ENCODE results near the gene LCN1.

Gene LCN1

GRCh38 chr9:135520916-135521607 is at the start of gene LCN1:
Gene LCN1 (plus strand): TSS chr9:135521440. CDS start chr9:135521498, 58 bp downstream.
- Histone ChIP-seq H3K9me3 (no peaks in the 10 kb centered on the region), H3K27me3 (peaks cover 33% of the 10 kb centered on the region), H3K27ac (no peak within 1 kb of the TSS), H3K36me3 (no peaks in the 10 kb centered on the region), H3K4me3 (ENCODE audit: low read depth in 1 of 2, low read length in 1 of 2) (no peak within 1 kb of the TSS), H3K4me1 (ENCODE audit: control insufficient read depth in 1 of 2, insufficient read depth in 1 of 2, low read depth in 1 of 2, low read length in 1 of 2) (no peaks in the 10 kb centered on the region)
- TF ChIP-seq CTCF (IDR thresholded peaks at IDR 0.05), result no peak

GRCh38 chr9:135471791-135472640 is 49.2 kb upstream of the LCN1 start:
- H3K36me3 ChIP-seq, result no peaks in the 10 kb centered on the region
- no peaks in the 10 kb centered on the region for H3K9me3 ChIP-seq
- H3K4me1 ChIP-seq (ENCODE audit: control insufficient read depth in 1 of 2, insufficient read depth in 1 of 2, low read depth in 1 of 2, low read length in 1 of 2), result no peaks in the 10 kb centered on the region
- no peak for TF ChIP-seq CTCF (IDR thresholded peaks at IDR 0.05)
- H3K27me3 ChIP-seq, result peaks cover 60% of the 10 kb centered on the region
- no peak overlapping the region for H3K27ac ChIP-seq
- H3K4me3 ChIP-seq (ENCODE audit: low read depth in 1 of 2, low read length in 1 of 2), result no peak overlapping the region

GRCh38 chr9:135473972-135474543 is 47.2 kb upstream of the LCN1 start:
- Histone ChIP-seq H3K9me3 (no peaks in the 10 kb centered on the region), H3K27ac (no peak overlapping the region), H3K36me3 (no peaks in the 10 kb centered on the region), H3K4me1 (ENCODE audit: control insufficient read depth in 1 of 2, insufficient read depth in 1 of 2, low read depth in 1 of 2, low read length in 1 of 2) (peaks cover 0 to 3% of the 10 kb centered on the region in 2 experiments), H3K27me3 (peaks cover 67% of the 10 kb centered on the region), H3K4me3 (ENCODE audit: low read depth in 1 of 2, low read length in 1 of 2) (no peak overlapping the region)
- no peak for TF ChIP-seq CTCF (IDR thresholded peaks at IDR 0.05)

GRCh38 chr9:135474915-135475314 is 46.3 kb upstream of the LCN1 start:
- H3K27ac ChIP-seq, result no peak overlapping the region
- no peak for TF ChIP-seq CTCF (IDR thresholded peaks at IDR 0.05)
- H3K36me3 ChIP-seq, result no peaks in the 10 kb centered on the region
- H3K4me3 ChIP-seq (ENCODE audit: low read depth in 1 of 2, low read length in 1 of 2), result no peak overlapping the region
- H3K27me3 ChIP-seq, result peaks cover 63% of the 10 kb centered on the region
- H3K4me1 ChIP-seq (ENCODE audit: control insufficient read depth in 1 of 2, insufficient read depth in 1 of 2, low read depth in 1 of 2, low read length in 1 of 2), result peaks cover 0 to 5% of the 10 kb centered on the region in 2 experiments
- H3K9me3 ChIP-seq, result no peaks in the 10 kb centered on the region

- no peaks in the 10 kb centered on the region for H3K36me3 ChIP-seq
- H3K4me3 ChIP-seq (ENCODE audit: low read depth in 1 of 2, low read length in 1 of 2), result no peak overlapping the region
- no peaks in the 10 kb centered on the region for H3K9me3 ChIP-seq
- no peak overlapping the region for H3K27ac ChIP-seq
- H3K27me3 ChIP-seq, result peaks cover 77% of the 10 kb centered on the region
- TF ChIP-seq CTCF (IDR thresholded peaks at IDR 0.05), result no peak
- peaks cover 5 to 11% of the 10 kb centered on the region in 2 experiments for H3K4me1 ChIP-seq (ENCODE audit: control insufficient read depth in 1 of 2, insufficient read depth in 1 of 2, low read depth in 1 of 2, low read length in 1 of 2)
Observed at GRCh38 chr9:135476561-135477355, 44.5 kb upstream of the LCN1 start.

Data from neutrophil (primary cell).